GM18505 (cell line): Measurements from ENCODE around the gene POC5.

Experiments used
- ATAC-seq: cut with Tn5 transposase; IDR thresholded peaks from one replicate; pipeline ENCODE4 v1.9.1; 2021; ENCODE audit not compliant: unreplicated experiment
- POLR2A ChIP-seq: IDR thresholded peaks from 4 replicates; pipeline ENCODE4 v1.6.1; 2011; ENCODE audit warnings: borderline replicate concordance; ENCODE audit not compliant: insufficient read depth, insufficient read length; ENCODE audit errors: extremely low read depth

The POC5 gene

GRCh38 chr5:75685141-75685540 is 32.1 kb downstream of the POC5 start:
- no peak for TF ChIP-seq POLR2A
- ATAC-seq = no peak

- no peak for ATAC-seq
- no peak for TF ChIP-seq POLR2A
Measured at GRCh38 chr5:75681125-75681830, 36.0 kb downstream of the POC5 start.

- TF ChIP-seq POLR2A = no peak
- ATAC-seq = no peak
Measured at GRCh38 chr5:75678155-75678554, 39.1 kb downstream of the POC5 start.

GRCh38 chr5:75677607-75678006 is 39.6 kb downstream of the POC5 start:
- no peak for TF ChIP-seq POLR2A
- ATAC-seq = no peak

GRCh38 chr5:75675783-75676182 is 41.5 kb downstream of the POC5 start:
- ATAC-seq = no peak

GRCh38 chr5:75672616-75673015 is 44.6 kb downstream of the POC5 start:
- ATAC-seq = no peak
- TF ChIP-seq POLR2A = no peak

More at GRCh38 chr5:75675783-75676182, 41.5 kb downstream of the POC5 start:
- no peak for TF ChIP-seq POLR2A

- no peak for TF ChIP-seq POLR2A
- no peak for ATAC-seq
Measured at GRCh38 chr5:75671506-75671905, 45.7 kb downstream of the POC5 start.

GRCh38 chr5:75670577-75670976 is 46.7 kb downstream of the POC5 start:
- no peak for TF ChIP-seq POLR2A
- ATAC-seq = no peak

- ATAC-seq = peak; percentile 87
Measured at GRCh38 chr5:75668977-75669689, 48.1 kb downstream of the POC5 start.

GRCh38 chr5:75668445-75668844 is 48.8 kb downstream of the POC5 start:
- no peak for TF ChIP-seq POLR2A
- no peak for ATAC-seq

More at GRCh38 chr5:75668977-75669689, 48.1 kb downstream of the POC5 start:
- TF ChIP-seq POLR2A = peak; percentile 69

- no peak for TF ChIP-seq POLR2A
- no peak for ATAC-seq
Measured at GRCh38 chr5:75667586-75667985, 49.7 kb downstream of the POC5 start.

- ATAC-seq = no peak
- TF ChIP-seq POLR2A = no peak
Measured at GRCh38 chr5:75666801-75667200, 50.4 kb downstream of the POC5 start.

GRCh38 chr5:75664979-75665378 is 52.3 kb downstream of the POC5 start:
- no peak for ATAC-seq
- no peak for TF ChIP-seq POLR2A
